LoVo (cell line): ENCODE results near the gene BORA.
"Not testable (repeated sequence)": the region's sequence is repeated elsewhere in the genome, so short reads cannot be mapped to it uniquely, and the experiment has no call there.

ENCODE experiments used
- DNase-seq: peaks from one replicate; pipeline ENCODE4 v3.0.0-alpha.2; 2016; ENCODE audit warnings: low spot score

Gene BORA

GRCh38 chr13:72727417-72728289 lies at the start of gene BORA, which contains the start of gene MZT1:
Gene BORA (plus strand): TSS chr13:72727923. CDS start chr13:72728941, 1,018 bp downstream.
Gene MZT1 (minus strand): TSS chr13:72727629. CDS start chr13:72727602, 27 bp downstream.
- peak; percentile 96 for DNase-seq

GRCh38 chr13:72678312-72678711 lies 49.4 kb upstream of the BORA start:
- DNase-seq: no peak

- no peak for DNase-seq
Observed at GRCh38 chr13:72680353-72680752, 47.4 kb upstream of the BORA start.

GRCh38 chr13:72686766-72687165 lies 41.0 kb upstream of the BORA start:
- DNase-seq: no peak

- DNase-seq: no peak
Observed at GRCh38 chr13:72689181-72689696, 38.5 kb upstream of the BORA start.

- no peak for DNase-seq
Observed at GRCh38 chr13:72692884-72693514, 34.7 kb upstream of the BORA start.

GRCh38 chr13:72693832-72694231 lies 33.9 kb upstream of the BORA start:
- no peak for DNase-seq

- DNase-seq: no peak
Observed at GRCh38 chr13:72694314-72694713, 33.4 kb upstream of the BORA start.

- DNase-seq: no peak
Observed at GRCh38 chr13:72696579-72696978, 31.1 kb upstream of the BORA start.

- DNase-seq: no peak
Observed at GRCh38 chr13:72698164-72698563, 29.6 kb upstream of the BORA start.

- no peak for DNase-seq
Observed at GRCh38 chr13:72700509-72700908, 27.2 kb upstream of the BORA start.

- no peak for DNase-seq
Observed at GRCh38 chr13:72716776-72717175, 10.9 kb upstream of the BORA start.

- DNase-seq: not testable (repeated sequence)
Observed at GRCh38 chr13:72726185-72726584, 1.5 kb upstream of the BORA start.

- peak; percentile 37 for DNase-seq
Observed at GRCh38 chr13:72726726-72727416, 852 bp upstream of the BORA start.

GRCh38 chr13:72728290-72728605 lies 525 bp downstream of the BORA start:
- no peak for DNase-seq

GRCh38 chr13:72737033-72737432 lies 9.3 kb downstream of the BORA start:
- DNase-seq: no peak

- no peak for DNase-seq
Observed at GRCh38 chr13:72740015-72740414, 12.3 kb downstream of the BORA start.

GRCh38 chr13:72745260-72745659 lies 17.5 kb downstream of the BORA start:
- DNase-seq: no peak

GRCh38 chr13:72751220-72751619 lies 23.5 kb downstream of the BORA start:
- DNase-seq: no peak

GRCh38 chr13:72754111-72754510 lies 26.4 kb downstream of the BORA start:
- DNase-seq: no peak

GRCh38 chr13:72757792-72758535 lies 30.2 kb downstream of the BORA start:
- DNase-seq: no peak

- no peak for DNase-seq
Observed at GRCh38 chr13:72760189-72760588, 32.5 kb downstream of the BORA start.
